Measurements from ENCODE around the gene CADM4.
A peak's percentile ranks its signal among the peaks of the same experiment; 100 is the strongest.
"Not testable (repeated sequence)": the region's sequence is repeated elsewhere in the genome, so short reads cannot be mapped to it uniquely, and the experiment has no call there.

The CADM4 gene

DNA sequence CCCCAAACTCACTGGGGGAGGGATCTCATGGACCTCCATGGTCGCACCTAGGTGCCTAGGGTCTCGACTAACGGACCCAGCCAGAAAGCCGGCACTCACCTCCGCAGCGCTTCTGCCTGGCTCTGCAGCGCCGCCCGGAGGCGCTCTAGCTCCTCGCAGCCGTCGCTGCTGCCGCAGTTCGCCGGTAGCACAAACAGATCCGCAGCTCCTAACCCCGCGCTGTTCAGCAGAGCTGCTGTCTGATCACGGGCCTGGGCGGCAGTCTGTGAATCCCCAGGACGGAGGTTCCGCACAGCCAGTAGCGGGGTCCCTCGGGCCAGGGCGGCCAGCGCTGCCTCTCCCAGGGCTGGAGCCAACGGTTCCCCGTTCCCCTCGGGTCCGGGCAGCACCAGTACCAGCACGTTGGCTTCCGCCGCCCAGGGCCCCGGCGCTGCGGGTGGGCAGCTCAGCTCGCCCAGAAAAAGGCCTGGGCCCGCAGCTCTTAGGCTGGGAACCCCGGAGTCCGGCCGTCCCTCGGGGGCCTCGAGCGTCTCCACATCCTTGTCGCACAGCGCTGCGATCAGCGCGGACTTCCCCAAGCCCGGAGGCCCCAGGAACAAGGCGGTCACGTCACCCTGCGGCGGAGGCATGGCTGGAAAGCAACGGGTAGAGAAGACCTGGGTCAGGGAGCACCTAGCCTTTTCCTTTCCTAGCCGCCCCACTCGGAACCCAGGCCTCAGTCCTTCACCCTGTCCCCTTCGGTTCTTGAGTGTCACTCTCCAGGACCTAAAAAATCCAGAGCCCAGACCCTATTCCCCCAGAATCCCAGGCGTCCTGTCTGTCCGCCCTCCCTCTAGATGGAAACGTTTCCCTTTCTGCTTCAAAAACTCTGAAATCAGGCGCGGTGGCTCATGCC lies 44.7 kb downstream of the CADM4 start:
- no peak for TF ChIP-seq JUND (IDR thresholded peaks at IDR 0.05; ENCODE audit: low read depth)
- peak in 1 of 2 experiments; percentile 63 for DNase-seq (ENCODE audit: low read depth in 1 of 2, low spot score in 1 of 2)
- in situ Hi-C loops (cut with HindIII; ENCODE audit: low pct_unique_long_range_greater_than_20kb, low sequenced_read_pairs), result no loop called here

DNA sequence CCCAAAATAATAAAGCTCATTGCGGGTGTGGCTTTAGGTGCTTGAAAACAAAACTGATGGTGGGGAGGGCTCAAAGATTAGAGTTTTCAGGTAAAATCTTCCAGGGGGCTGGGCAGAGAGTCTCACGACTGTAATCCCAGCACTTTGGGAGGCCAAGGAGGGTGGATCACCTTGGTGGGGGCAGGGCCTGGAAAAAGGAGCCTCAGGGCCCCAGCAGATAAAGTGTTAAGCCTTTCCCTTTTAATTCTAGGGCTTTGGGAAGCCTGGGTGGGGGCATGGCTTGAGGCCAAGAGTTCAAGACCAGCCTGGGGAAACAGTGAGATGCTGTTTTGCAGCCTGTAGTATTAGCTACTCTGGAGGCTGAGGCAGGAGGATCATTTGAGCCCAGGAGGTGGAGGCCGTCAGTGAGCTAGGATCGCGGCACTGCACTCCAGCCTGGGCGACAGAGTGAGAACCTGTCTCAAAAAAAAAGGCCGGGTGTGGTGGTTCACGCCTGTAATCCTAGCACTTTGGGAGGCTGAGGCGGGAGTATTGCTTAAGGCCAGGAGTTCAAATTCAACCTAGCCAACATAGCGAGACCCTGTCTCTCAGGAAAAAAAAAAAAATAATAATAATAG lies 45.5 kb downstream of the CADM4 start:
- in situ Hi-C loops (cut with HindIII; ENCODE audit: low pct_unique_long_range_greater_than_20kb, low sequenced_read_pairs), result no loop called here
- no peak for DNase-seq (ENCODE audit: low read depth in 1 of 2, low spot score in 1 of 2)
- TF ChIP-seq JUND (IDR thresholded peaks at IDR 0.05; ENCODE audit: low read depth), result no peak

DNA sequence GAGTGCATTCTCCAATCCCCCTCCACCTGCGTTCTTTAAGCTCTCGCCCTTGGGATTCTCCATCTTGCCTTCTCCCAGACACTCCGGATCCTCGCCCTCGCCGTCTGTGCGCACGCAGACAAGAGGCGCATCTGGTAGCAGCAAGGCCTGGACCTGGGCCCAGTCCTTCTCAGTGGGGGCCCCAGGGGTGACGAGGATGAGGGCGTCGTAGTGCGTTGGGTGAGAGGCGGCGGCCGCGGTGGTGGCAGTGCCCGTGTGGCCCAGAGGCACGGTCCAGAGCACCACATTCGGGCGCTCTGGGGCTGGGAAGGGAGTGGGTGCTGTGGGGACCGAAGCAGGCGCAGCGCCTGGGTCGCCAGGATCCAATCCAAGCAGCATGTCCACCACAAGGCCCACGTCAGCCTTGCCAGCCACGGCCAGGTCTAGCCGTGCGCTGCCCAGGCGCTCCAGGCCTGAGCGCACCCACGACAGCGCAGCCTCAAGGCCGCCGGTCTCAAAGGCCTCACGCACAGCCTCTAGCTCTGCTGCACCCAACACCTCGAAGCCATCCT lies 46.8 kb downstream of the CADM4 start:
- DNase-seq (ENCODE audit: low read depth in 1 of 2, low spot score in 1 of 2), result no peak
- in situ Hi-C loops (cut with HindIII; ENCODE audit: low pct_unique_long_range_greater_than_20kb, low sequenced_read_pairs), result no loop called here
- no peak for TF ChIP-seq JUND (IDR thresholded peaks at IDR 0.05; ENCODE audit: low read depth)

DNA sequence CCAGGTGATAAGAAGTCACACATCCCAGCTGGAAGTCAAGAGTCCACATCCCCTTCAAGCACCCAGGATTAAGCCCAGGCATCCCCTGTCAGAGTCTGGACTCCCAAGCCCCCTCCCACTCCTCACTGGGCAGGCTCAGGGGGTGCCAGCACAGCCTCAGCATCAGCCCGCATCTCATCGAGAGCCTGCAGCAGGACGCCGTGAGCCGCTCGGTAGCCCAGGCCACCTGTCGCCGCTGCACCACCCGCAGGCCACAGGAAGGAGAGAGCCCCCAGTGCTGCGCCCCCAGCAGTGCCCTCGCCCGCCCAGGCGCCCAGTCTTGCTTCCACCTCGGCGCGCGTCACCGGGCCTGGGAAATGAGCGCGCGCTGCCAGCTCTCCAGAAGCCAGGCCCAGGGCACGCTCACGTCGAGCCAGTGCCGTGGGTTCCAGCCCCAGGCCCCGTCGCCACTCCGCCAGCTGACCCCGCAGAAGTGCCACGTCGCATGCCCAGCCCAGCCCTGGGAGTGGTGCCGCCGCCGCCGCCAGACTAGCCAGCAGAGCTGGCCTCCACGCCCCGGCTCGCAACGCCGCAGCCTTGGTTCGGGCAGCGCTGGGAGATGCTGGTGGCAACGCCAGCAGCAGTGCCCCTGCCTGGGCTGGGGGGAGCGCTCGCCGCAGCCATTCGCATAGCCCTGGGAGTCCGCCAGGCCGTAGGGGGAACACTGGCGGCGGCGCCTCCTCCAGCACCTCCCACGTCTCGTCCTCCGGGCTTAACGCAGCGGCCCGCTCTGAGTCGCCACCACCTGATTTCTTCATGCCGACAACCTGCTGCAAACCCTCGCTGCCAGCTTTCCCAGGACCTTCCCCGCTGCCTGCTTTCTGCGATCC lies 47.5 kb downstream of the CADM4 start:
- DNase-seq (ENCODE audit: low read depth in 1 of 2, low spot score in 1 of 2), result no peak
- no peak for TF ChIP-seq JUND (IDR thresholded peaks at IDR 0.05; ENCODE audit: low read depth)
- in situ Hi-C loops (cut with HindIII; ENCODE audit: low pct_unique_long_range_greater_than_20kb, low sequenced_read_pairs), result no loop called here

DNA sequence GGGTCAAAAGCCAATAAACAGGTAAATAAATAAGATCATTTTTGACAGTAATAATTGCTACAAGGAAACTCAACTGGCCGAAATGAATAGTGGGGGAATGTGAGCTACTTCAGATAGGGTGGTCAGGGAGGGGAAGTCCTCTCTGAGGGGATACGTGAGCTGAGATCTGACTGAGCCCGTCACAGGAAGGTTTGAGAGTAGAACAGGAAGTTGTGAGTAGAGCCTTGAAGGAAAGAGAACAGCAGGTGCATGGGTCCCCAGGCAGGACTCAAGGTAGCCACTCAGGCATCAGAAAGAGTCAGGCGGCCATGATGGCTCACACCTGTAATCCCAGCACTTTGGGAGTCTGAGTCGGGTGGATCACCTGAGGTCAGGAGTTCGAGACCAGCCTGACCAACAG lies 50.0 kb downstream of the CADM4 start:
- TF ChIP-seq JUND (IDR thresholded peaks at IDR 0.05; ENCODE audit: low read depth), result no peak
- DNase-seq (ENCODE audit: low read depth in 1 of 2, low spot score in 1 of 2), result no peak
- in situ Hi-C loops (cut with HindIII; ENCODE audit: low pct_unique_long_range_greater_than_20kb, low sequenced_read_pairs), result no loop called here

DNA sequence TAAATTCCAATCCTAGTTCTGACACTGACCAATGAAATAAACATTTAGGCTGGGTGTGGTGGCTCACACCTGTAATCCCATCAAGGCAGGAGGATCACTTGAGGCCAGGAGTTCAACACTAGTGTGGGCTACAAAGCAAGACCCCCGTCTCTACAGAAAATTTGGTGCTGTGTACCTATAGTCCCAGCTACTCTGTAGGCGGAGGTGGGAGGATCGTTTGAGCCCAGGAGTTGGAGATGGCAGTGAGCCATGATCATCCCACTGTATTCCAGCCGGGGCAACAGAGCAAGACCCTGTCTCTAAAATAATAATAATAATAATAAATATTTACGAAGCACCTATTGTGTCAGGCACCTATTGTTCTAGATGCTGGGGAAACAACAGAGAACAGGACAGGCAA lies 50.4 kb downstream of the CADM4 start:
- in situ Hi-C loops (cut with HindIII; ENCODE audit: low pct_unique_long_range_greater_than_20kb, low sequenced_read_pairs), result no loop called here
- no peak for DNase-seq (ENCODE audit: low read depth in 1 of 2, low spot score in 1 of 2)
- no peak for TF ChIP-seq JUND (IDR thresholded peaks at IDR 0.05; ENCODE audit: low read depth)

DNA sequence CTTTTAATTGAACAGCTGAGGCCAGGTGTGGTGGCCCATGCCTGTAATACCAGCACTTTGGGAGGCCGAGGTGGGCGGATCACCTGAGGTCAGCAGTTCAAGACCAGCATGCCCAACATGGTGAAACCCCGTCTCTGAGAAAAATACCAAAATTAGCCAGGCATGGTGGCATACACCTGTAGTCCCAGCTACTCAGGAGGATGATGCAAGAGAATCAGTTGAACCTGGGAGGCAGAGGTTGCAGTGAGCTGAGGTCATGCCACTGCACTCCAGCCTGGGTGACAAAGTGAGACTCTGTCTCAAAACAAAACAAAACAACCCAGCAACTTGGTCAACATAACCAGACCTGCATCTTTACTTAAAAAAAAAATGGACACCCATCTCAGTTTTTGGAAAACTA lies 52.6 kb downstream of the CADM4 start:
- in situ Hi-C loops (cut with HindIII; ENCODE audit: low pct_unique_long_range_greater_than_20kb, low sequenced_read_pairs); DNase-seq (ENCODE audit: low read depth in 1 of 2, low spot score in 1 of 2): not testable (repeated sequence)

DNA sequence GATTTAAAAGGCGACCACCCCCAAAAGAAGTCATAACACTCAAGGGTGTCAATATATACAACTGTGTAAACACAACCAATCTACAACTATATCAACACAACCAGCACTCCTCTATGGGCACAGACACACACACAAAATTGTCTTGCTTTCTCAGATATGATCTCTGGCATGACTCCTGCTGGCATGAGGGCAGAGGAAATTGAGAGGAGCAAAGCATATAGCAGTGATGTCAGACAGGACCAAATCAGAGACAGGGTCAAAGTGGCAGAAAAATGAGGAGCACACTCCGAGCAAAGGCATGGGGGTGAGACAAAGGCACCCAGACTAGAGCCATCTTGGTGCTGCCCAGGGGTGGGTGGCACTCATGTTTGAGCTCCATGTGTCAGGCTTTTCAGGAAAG lies 53.3 kb downstream of the CADM4 start:
- in situ Hi-C loops (cut with HindIII; ENCODE audit: low pct_unique_long_range_greater_than_20kb, low sequenced_read_pairs), result no loop called here
- peak in 1 of 2 experiments; percentile 58 for DNase-seq (ENCODE audit: low read depth in 1 of 2, low spot score in 1 of 2)
- TF ChIP-seq JUND (IDR thresholded peaks at IDR 0.05; ENCODE audit: low read depth), result no peak

DNA sequence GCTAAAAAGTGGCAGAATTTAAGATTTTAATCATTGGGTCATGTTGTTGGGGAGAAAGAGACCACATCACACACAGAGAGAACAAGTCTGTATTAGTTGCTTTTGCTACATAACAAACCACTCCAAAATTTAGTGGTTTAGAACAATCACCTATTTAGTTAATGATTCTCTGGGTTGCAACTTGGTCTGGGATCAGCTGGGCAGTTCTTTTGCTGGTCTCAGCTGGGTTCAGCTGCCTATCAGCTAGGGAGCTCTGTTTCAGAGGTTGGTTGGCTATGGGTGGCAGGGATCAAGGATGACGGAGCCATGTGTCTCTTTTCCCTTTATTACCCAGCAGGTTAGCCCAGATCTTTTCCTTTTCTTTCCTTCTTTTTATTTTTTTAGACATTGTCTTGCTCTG lies 55.2 kb downstream of the CADM4 start:
- no peak for DNase-seq (ENCODE audit: low read depth in 1 of 2, low spot score in 1 of 2)
- TF ChIP-seq JUND (IDR thresholded peaks at IDR 0.05; ENCODE audit: low read depth), result no peak
- in situ Hi-C loops (cut with HindIII; ENCODE audit: low pct_unique_long_range_greater_than_20kb, low sequenced_read_pairs), result no loop called here

DNA sequence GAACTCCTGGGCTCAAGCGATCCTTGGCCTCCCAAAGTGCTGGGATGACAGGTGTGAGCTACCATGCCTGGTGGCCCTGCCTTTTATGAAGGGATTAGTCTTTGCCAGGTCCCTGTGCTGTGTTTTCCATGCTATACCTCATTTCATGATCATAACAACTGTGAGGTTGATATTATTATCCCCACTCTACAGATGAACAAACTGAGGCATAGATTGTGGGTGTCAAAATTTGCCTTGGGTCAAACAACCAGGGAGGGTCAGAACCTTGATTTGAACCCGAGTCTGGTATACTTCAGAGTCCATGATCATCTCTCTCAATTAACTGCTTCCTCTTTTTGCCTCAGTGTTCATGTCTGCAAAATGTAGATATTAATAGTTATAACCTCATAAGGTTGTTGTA lies 57.2 kb downstream of the CADM4 start:
- TF ChIP-seq JUND (IDR thresholded peaks at IDR 0.05; ENCODE audit: low read depth), result no peak
- in situ Hi-C loops (cut with HindIII; ENCODE audit: low pct_unique_long_range_greater_than_20kb, low sequenced_read_pairs), result no loop called here
- DNase-seq (ENCODE audit: low read depth in 1 of 2, low spot score in 1 of 2), result no peak

DNA sequence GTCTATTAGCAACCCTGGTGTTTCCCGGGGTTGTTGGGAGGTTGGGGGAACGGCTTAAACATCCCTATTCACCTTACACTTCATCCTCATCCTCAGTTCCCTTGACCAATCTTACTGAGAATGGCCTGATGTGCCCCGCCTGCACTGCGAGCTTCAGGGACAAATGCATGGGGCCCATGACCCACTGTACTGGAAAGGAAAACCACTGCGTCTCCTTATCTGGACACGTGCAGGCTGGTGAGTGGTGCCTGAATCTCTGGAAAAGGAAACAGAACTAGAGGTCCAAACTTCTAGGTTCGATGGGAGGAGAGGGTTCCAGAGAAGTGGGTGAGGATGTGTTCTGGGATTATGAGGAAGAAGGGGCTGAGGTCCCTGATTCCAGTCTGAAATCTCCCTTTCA lies 58.2 kb downstream of the CADM4 start:
- in situ Hi-C loops (cut with HindIII; ENCODE audit: low pct_unique_long_range_greater_than_20kb, low sequenced_read_pairs), result no loop called here
- no peak for TF ChIP-seq JUND (IDR thresholded peaks at IDR 0.05; ENCODE audit: low read depth)
- DNase-seq (ENCODE audit: low read depth in 1 of 2, low spot score in 1 of 2), result no peak

DNA sequence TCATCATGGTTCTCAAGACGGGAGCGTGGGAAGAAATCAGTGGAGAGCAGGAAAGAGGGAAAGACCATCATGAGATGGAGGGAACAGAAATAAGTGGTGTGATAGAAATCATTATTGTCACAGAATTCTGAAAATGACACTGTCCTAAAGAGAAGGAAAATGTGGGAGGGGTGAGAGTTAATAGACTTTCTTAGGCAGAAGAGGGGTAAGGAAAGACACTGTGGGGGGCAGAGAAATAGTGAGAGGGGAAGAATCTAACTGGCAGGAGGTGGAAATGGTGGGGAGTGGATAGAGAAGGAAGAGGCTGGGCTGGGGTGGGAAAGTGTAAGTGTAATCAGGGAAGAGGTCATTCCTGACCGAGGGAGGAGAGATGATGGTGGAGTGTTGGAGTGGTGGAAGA lies 60.9 kb downstream of the CADM4 start:
- TF ChIP-seq JUND (IDR thresholded peaks at IDR 0.05; ENCODE audit: low read depth), result no peak
- in situ Hi-C loops (cut with HindIII; ENCODE audit: low pct_unique_long_range_greater_than_20kb, low sequenced_read_pairs), result no loop called here
- no peak for DNase-seq (ENCODE audit: low read depth in 1 of 2, low spot score in 1 of 2)
